H9 (cell line): ENCODE data around the gene DIAPH2. TPM values are rescaled to one million over a fixed set of nuclear protein-coding genes. Genes with fewer than 3 reads are reported as not detected.
A peak's percentile ranks its signal among the peaks of the same experiment; 100 is the strongest.

Experiments used
- DNase-seq: peaks from one replicate; pipeline ENCODE4 v3.0.0-alpha.2; 2017
- H2AFZ ChIP-seq: one replicate; pipeline ENCODE4 v1.6.1; 2013; ENCODE audit warnings: mild to moderate bottlenecking, low read length, control low read depth, moderate library complexity
- H2AK5ac ChIP-seq: 2 replicates; pipeline ENCODE4 v1.6.1; 2013; ENCODE audit warnings: low read length, control low read depth, mixed read lengths; ENCODE audit not compliant: insufficient read length
- H2BK120ac ChIP-seq: one replicate; pipeline ENCODE4 v1.6.1; 2013; ENCODE audit warnings: low read depth, mild to moderate bottlenecking, low read length, control low read depth, inconsistent platforms; ENCODE audit not compliant: poor library complexity, severe bottlenecking
- H2BK12ac ChIP-seq: 2 replicates; pipeline ENCODE4 v1.6.1; 2013; ENCODE audit warnings: low read length, control low read depth, mixed read lengths, low read depth; ENCODE audit not compliant: insufficient read length
- H2BK15ac ChIP-seq: 2 replicates; pipeline ENCODE4 v1.6.1; 2013; ENCODE audit warnings: low read depth, low read length, control low read depth
- H2BK20ac ChIP-seq: one replicate; pipeline ENCODE4 v1.6.1; 2013; ENCODE audit warnings: low read depth, mild to moderate bottlenecking, low read length, control low read depth, inconsistent platforms; ENCODE audit not compliant: poor library complexity, severe bottlenecking
- H2BK5ac ChIP-seq: 2 replicates; pipeline ENCODE4 v1.6.1; 2013; ENCODE audit warnings: low read length, control low read depth, mixed read lengths; ENCODE audit not compliant: insufficient read length
- H3K14ac ChIP-seq: 2 replicates; pipeline ENCODE4 v1.6.1; 2013; ENCODE audit warnings: low read length, control low read depth; ENCODE audit not compliant: insufficient read depth
- H3K18ac ChIP-seq: 2 replicates; pipeline ENCODE4 v1.6.1; 2013; ENCODE audit warnings: low read depth, mild to moderate bottlenecking, mixed read lengths, low read length, control low read depth; ENCODE audit not compliant: insufficient read length
- H3K23ac ChIP-seq: 2 replicates; pipeline ENCODE4 v1.6.1; 2013; ENCODE audit warnings: low read length, control low read depth, mixed read lengths, low read depth; ENCODE audit not compliant: insufficient read length
- H3K23me2 ChIP-seq: 2 replicates; pipeline ENCODE4 v1.6.1; 2013; ENCODE audit warnings: low read depth, mild to moderate bottlenecking, mixed read lengths, low read length, control low read depth; ENCODE audit not compliant: insufficient read length, poor library complexity, severe bottlenecking
- H3K27ac ChIP-seq: 2 replicates; pipeline ENCODE4 v1.5.1; 2013; ENCODE audit warnings: low read length, control low read depth, mixed read lengths, low read depth; ENCODE audit not compliant: insufficient read length
- H3K27me3 ChIP-seq: 2 replicates; pipeline ENCODE4 v1.6.1; 2013; ENCODE audit warnings: low read length, control low read depth, inconsistent platforms; ENCODE audit not compliant: insufficient read depth
- H3K4ac ChIP-seq: 2 replicates; pipeline ENCODE4 v1.6.1; 2013; ENCODE audit warnings: low read depth, mild to moderate bottlenecking, control low read depth, inconsistent platforms, low read length, moderate library complexity
- H3K4me1 ChIP-seq: 2 replicates; pipeline ENCODE4 v1.6.1; 2013; ENCODE audit warnings: low read length, control low read depth, inconsistent platforms; ENCODE audit not compliant: insufficient read depth
- H3K4me2 ChIP-seq: 2 replicates; pipeline ENCODE4 v1.6.1; 2013; ENCODE audit warnings: low read length, control low read depth, mixed read lengths; ENCODE audit not compliant: insufficient read length, insufficient read depth
- H3K56ac ChIP-seq: 2 replicates; pipeline ENCODE4 v1.6.1; 2013; ENCODE audit warnings: low read depth, mild to moderate bottlenecking, mixed read lengths, low read length, control low read depth; ENCODE audit not compliant: insufficient read length
- H3K79me1 ChIP-seq: 2 replicates; pipeline ENCODE4 v1.6.1; 2013; ENCODE audit warnings: low read depth, mild to moderate bottlenecking, moderate library complexity, low read length, control low read depth, inconsistent platforms; ENCODE audit not compliant: insufficient read depth, poor library complexity, severe bottlenecking
- H3K79me2 ChIP-seq: 2 replicates; pipeline ENCODE4 v1.6.1; 2013; ENCODE audit warnings: low read length, control low read depth, inconsistent platforms; ENCODE audit not compliant: insufficient read depth
- H3K9ac ChIP-seq: 2 replicates; pipeline ENCODE4 v1.6.1; 2013; ENCODE audit warnings: low read length, control low read depth, mixed read lengths; ENCODE audit not compliant: insufficient read length; ENCODE audit errors: extremely low read depth
- H3K9me3 ChIP-seq: one replicate; pipeline ENCODE4 v1.6.1; 2013; ENCODE audit warnings: low read depth, low read length, inconsistent platforms; ENCODE audit not compliant: control insufficient read depth
- H3T11ph ChIP-seq: one replicate; pipeline ENCODE4 v1.6.1; 2013; ENCODE audit warnings: mild to moderate bottlenecking, low read length, control low read depth, inconsistent platforms
- H4K20me1 ChIP-seq: one replicate; pipeline ENCODE4 v1.6.1; 2013; ENCODE audit not compliant: control insufficient read depth, insufficient read length, insufficient read depth
- H4K5ac ChIP-seq: 2 replicates; pipeline ENCODE4 v1.6.1; 2013; ENCODE audit warnings: low read depth, mild to moderate bottlenecking, mixed read lengths, low read length, control low read depth; ENCODE audit not compliant: insufficient read length
- H4K8ac ChIP-seq: replicated peaks from 2 replicates; pipeline ENCODE4 v1.6.1; 2013; ENCODE audit warnings: low read length, control low read depth, mixed read lengths, low read depth; ENCODE audit not compliant: insufficient read length
- H4K91ac ChIP-seq: 2 replicates; pipeline ENCODE4 v1.6.1; 2013; ENCODE audit warnings: low read depth, mild to moderate bottlenecking, moderate library complexity, mixed read lengths, low read length, control low read depth; ENCODE audit not compliant: insufficient read length
- H3K27ac Mint-ChIP-seq, 3 experiments: 2 replicates in 2 of 3; 3 replicates in 1 of 3; pipeline ENCODE4 v1.8.0; 2020 to 2021; ENCODE audit warnings: mixed read lengths in 3 of 3, mild to moderate bottlenecking in 1 of 3, moderate library complexity in 1 of 3
- H3K27me3 Mint-ChIP-seq: 2 replicates; pipeline ENCODE4 v1.8.0; 2021; ENCODE audit warnings: low read depth, mild to moderate bottlenecking, moderate library complexity, mixed read lengths
- H3K36me3 Mint-ChIP-seq, 3 experiments: 2 replicates in 2 of 3; 3 replicates in 1 of 3; pipeline ENCODE4 v1.8.0; 2020 to 2021; ENCODE audit warnings: low read depth in 3 of 3, mixed read lengths in 3 of 3; ENCODE audit not compliant: insufficient read depth in 1 of 3
- H3K4me1 Mint-ChIP-seq, 2 experiments: 2 replicates each; pipeline ENCODE4 v1.8.0; 2020; ENCODE audit warnings: mixed read lengths in 2 of 2
- H3K4me3 Mint-ChIP-seq, 2 experiments: 2 replicates in 1 of 2; 3 replicates in 1 of 2; pipeline ENCODE4 v1.8.0; 2020 to 2021; ENCODE audit warnings: mild to moderate bottlenecking in 2 of 2, mixed read lengths in 2 of 2, moderate library complexity in 1 of 2
- H3K9me3 Mint-ChIP-seq, 2 experiments: 2 replicates in 1 of 2; 3 replicates in 1 of 2; pipeline ENCODE4 v1.8.0; 2020; ENCODE audit warnings: mild to moderate bottlenecking in 2 of 2, mixed read lengths in 2 of 2, moderate library complexity in 1 of 2
- WGBS: extraction: QIAGEN DNeasy Blood & Tissue Kit; methylation state at CpG from one replicate; pipeline ENCODE4 v1.1.7; 2013; ENCODE audit warnings: missing lambda C conversion rate, low lambda C conversion rate, mixed read lengths; ENCODE audit not compliant: insufficient read length; ENCODE audit errors: extremely low coverage; 5-methylcytosine and 5-hydroxymethylcytosine counted together
- total RNA-seq: library from RNA; stranded (reverse); gene quantifications from 2 replicates; pipeline ENCODE4 v1.2.1, GENCODE V29; 2021
- TF ChIP-seq, protein P1 (sequence below): fragments of 200-600 bp; sonication (generic); conservative IDR thresholded peaks from 3 replicates; pipeline ENCODE4 v1.8.0; 2021; ENCODE audit warnings: antibody characterized with exemption, mild to moderate bottlenecking

DIAPH2 gene
- total RNA-seq, 1 experiment from 2014 or later, result 45.4 TPM

DNA sequence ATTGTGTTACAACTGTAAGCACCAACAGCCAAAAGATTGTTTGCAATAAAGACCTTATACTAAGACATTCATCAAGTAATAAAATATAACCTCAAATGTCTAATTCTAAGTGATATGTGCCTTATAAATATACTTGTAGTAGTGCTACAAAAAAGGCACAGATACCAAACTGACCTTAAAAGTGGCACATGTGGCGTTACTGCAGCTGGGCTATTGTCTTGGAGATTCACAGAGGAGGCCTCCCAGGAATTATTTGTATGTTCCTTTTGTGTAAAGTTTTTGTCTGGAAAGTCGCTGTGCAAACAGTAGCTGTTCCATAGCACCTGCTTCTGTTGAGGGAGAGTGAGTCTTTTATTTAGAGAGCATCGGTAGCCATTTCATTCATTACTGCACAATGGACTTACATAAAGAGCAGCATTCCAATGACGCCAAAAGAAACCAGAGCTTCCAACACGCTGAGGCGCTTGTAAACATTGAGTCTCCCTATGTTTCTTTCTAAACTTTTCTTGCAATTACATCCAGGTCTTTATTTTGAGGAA lies 342.8 kb downstream of the DIAPH2 start:
- H4K5ac ChIP-seq, result no peak overlapping the region
- H3K27ac Mint-ChIP-seq, result peak overlapping the region; percentile 85 to 94 (median 90); a peak in 5 of 7 replicates
- no peak overlapping the region for H2AFZ ChIP-seq
- H3K79me1 ChIP-seq, result no peaks in the 10 kb centered on the region
- H3K27me3 ChIP-seq, result no peaks in the 10 kb centered on the region
- peak; percentile 35 for DNase-seq
- no peak overlapping the region for H2BK120ac ChIP-seq
- H2BK15ac ChIP-seq, result no peak overlapping the region
- H3K56ac ChIP-seq, result no peak overlapping the region
- H3K79me2 ChIP-seq, result no peaks in the 10 kb centered on the region
- no peaks in the 10 kb centered on the region; the same call in 1 of the 2 replicates for H3K4me1 ChIP-seq
- peaks cover 24% of the 10 kb centered on the region in 2 experiments for H3K4me1 Mint-ChIP-seq
- no peak overlapping the region for H2BK12ac ChIP-seq
- H3K9me3 ChIP-seq, result no peaks in the 10 kb centered on the region
- H4K8ac ChIP-seq, result no peak overlapping the region
- H4K91ac ChIP-seq, result no peak overlapping the region
- peak overlapping the region in 1 of 2 experiments; percentile 9; a peak in 2 of 5 replicates for H3K4me3 Mint-ChIP-seq
- H3K23ac ChIP-seq, result no peak overlapping the region
- H3K4ac ChIP-seq, result no peak overlapping the region
- H3K4me2 ChIP-seq, result peak overlapping the region; percentile 20
- no peak overlapping the region for H3K14ac ChIP-seq
- H2BK20ac ChIP-seq, result no peak overlapping the region
- WGBS, result no CpG with 5 or more reads among the region's 6 CpGs
- no peak overlapping the region for H3T11ph ChIP-seq
- peaks cover 2 to 23% (median 7%) of the 10 kb centered on the region in 3 experiments; a peak in 5 of 7 replicates for H3K36me3 Mint-ChIP-seq
- H2AK5ac ChIP-seq, result no peak overlapping the region
- no peak overlapping the region for H3K18ac ChIP-seq
- no peak overlapping the region for H3K9ac ChIP-seq
- peak overlapping the region; percentile 17 for H3K27ac ChIP-seq
- no peaks in the 10 kb centered on the region for H3K9me3 Mint-ChIP-seq
- H3K23me2 ChIP-seq, result no peaks in the 10 kb centered on the region
- no peaks in the 10 kb centered on the region for H4K20me1 ChIP-seq
- TF ChIP-seq, protein P1, sequence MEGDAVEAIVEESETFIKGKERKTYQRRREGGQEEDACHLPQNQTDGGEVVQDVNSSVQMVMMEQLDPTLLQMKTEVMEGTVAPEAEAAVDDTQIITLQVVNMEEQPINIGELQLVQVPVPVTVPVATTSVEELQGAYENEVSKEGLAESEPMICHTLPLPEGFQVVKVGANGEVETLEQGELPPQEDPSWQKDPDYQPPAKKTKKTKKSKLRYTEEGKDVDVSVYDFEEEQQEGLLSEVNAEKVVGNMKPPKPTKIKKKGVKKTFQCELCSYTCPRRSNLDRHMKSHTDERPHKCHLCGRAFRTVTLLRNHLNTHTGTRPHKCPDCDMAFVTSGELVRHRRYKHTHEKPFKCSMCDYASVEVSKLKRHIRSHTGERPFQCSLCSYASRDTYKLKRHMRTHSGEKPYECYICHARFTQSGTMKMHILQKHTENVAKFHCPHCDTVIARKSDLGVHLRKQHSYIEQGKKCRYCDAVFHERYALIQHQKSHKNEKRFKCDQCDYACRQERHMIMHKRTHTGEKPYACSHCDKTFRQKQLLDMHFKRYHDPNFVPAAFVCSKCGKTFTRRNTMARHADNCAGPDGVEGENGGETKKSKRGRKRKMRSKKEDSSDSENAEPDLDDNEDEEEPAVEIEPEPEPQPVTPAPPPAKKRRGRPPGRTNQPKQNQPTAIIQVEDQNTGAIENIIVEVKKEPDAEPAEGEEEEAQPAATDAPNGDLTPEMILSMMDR, result no peak
- no peaks in the 10 kb centered on the region for H3K27me3 Mint-ChIP-seq
- no peak overlapping the region for H2BK5ac ChIP-seq
